ENCODE results near the gene NME7. TPM values are rescaled to one million over a fixed set of nuclear protein-coding genes. Genes with fewer than 3 reads are reported as not detected.

Gene NME7
- total and polyA plus RNA-seq, 4 donors = 6.2 to 43.7 (median 18.0) TPM

GRCh38 chr1:169309178-169310166, 58.1 kb downstream of the NME7 start:
- H3K27ac ChIP-seq (ENCODE audit: low read depth in 1 of 2, low read length in 1 of 2) = no peak overlapping the region
- H3K36me3 ChIP-seq (ENCODE audit: control insufficient read depth in 4 of 4, insufficient read depth in 4 of 4, low read length in 4 of 4) = peaks cover 0 to 9% (median under 1%) of the 10 kb centered on the region in 4 donors
- H3K27me3 ChIP-seq (ENCODE audit: control insufficient read depth in 3 of 3, insufficient read depth in 3 of 3, low read length in 2 of 3) = no peaks in the 10 kb centered on the region
- ATAC-seq (ENCODE audit: insufficient read depth, low FRiP score) (no peak), DNase-seq (no peak)
- no peaks in the 10 kb centered on the region for H3K4me1 ChIP-seq (ENCODE audit: control insufficient read depth in 5 of 5, insufficient read depth in 5 of 5, low read length in 5 of 5)
- WGBS, 2 donors = 36 to 66% methylated on average over 7 of the region's 7 CpGs
- no peak overlapping the region for H3K4me3 ChIP-seq
- no peak overlapping the region for H3K9ac ChIP-seq (ENCODE audit: insufficient read depth in 1 of 2, low read length in 2 of 2)
- H3K9me3 ChIP-seq (ENCODE audit: control insufficient read depth in 4 of 4, insufficient read depth in 3 of 4, low read length in 3 of 4) = peaks cover 0 to 5% (median 0%) of the 10 kb centered on the region in 4 donors
- TF ChIP-seq, protein P1, sequence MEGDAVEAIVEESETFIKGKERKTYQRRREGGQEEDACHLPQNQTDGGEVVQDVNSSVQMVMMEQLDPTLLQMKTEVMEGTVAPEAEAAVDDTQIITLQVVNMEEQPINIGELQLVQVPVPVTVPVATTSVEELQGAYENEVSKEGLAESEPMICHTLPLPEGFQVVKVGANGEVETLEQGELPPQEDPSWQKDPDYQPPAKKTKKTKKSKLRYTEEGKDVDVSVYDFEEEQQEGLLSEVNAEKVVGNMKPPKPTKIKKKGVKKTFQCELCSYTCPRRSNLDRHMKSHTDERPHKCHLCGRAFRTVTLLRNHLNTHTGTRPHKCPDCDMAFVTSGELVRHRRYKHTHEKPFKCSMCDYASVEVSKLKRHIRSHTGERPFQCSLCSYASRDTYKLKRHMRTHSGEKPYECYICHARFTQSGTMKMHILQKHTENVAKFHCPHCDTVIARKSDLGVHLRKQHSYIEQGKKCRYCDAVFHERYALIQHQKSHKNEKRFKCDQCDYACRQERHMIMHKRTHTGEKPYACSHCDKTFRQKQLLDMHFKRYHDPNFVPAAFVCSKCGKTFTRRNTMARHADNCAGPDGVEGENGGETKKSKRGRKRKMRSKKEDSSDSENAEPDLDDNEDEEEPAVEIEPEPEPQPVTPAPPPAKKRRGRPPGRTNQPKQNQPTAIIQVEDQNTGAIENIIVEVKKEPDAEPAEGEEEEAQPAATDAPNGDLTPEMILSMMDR (IDR thresholded peaks at IDR 0.05; ENCODE audit: control extremely low read depth, extremely low read depth) = no peak

DNA sequence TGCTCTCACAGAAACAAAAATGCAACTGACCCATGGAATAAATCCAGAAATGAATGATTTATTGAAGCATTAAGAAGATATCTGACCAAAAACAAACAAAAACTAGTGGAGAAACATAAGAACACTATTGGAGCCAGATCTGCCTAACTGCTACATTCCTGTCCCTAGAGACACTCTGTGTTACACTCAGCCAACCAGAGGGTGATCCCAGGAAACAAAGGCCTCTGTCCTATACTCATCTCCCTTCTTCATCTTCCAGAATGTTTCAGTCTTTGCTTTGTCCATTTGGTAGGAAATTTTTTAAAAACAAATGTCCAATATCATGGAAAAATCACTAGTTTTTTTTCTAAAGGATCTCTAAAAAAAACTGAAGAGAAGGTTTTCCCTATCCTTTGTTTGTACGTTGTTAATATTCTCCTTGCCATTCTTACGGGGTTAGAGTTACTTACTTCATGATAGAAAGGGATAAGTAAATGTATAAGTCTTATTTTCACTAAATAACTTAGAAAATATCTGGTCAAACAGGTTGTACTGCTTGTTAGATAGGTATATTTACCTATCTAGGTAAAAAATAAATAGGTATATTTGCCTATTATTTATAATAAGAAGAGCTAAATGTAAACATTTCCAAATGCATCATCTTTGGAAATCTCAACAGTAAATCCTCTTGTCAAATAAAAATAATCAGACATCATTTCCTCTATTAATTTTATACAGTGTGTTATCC, 59.1 kb downstream of the NME7 start:
- Histone ChIP-seq H3K9me3 (ENCODE audit: control insufficient read depth in 4 of 4, insufficient read depth in 3 of 4, low read length in 3 of 4) (peaks cover 0 to 5% (median 0%) of the 10 kb centered on the region in 4 donors), H3K36me3 (ENCODE audit: control insufficient read depth in 4 of 4, insufficient read depth in 4 of 4, low read length in 4 of 4) (peaks cover 0 to 9% (median under 1%) of the 10 kb centered on the region in 4 donors), H3K9ac (ENCODE audit: insufficient read depth in 1 of 2, low read length in 2 of 2) (no peak overlapping the region), H3K27me3 (ENCODE audit: control insufficient read depth in 3 of 3, insufficient read depth in 3 of 3, low read length in 2 of 3) (no peaks in the 10 kb centered on the region), H3K4me3 (no peak overlapping the region), H3K4me1 (ENCODE audit: control insufficient read depth in 5 of 5, insufficient read depth in 5 of 5, low read length in 5 of 5) (no peaks in the 10 kb centered on the region), H3K27ac (ENCODE audit: low read depth in 1 of 2, low read length in 1 of 2) (no peak overlapping the region)
- ATAC-seq (ENCODE audit: insufficient read depth, low FRiP score) (no peak), DNase-seq (no peak)
- WGBS, 2 donors = 88 to 92% methylated on average over 2 of the region's 2 CpGs
- TF ChIP-seq, protein P1 (IDR thresholded peaks at IDR 0.05; ENCODE audit: control extremely low read depth, extremely low read depth) = no peak

DNA sequence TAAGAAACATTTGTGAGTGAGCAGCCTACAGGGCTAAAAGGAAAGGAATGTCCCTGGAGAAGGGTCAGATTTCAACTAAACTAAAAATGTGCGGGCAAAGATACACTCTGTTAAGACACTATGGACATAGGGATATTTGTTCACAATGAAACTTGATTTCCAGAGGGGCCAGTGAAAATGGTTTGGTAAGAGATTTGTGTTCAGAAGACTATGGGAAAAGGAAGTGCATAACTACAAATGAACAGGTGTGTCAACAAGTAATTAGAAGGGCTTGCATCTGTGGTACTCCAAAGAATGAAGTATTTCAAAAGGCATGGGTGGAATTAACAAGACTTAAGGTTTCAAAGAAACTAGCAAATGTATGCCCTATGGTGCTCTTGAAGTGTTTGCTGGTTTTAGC, 60.4 kb downstream of the NME7 start:
- Histone ChIP-seq H3K4me1 (ENCODE audit: control insufficient read depth in 5 of 5, insufficient read depth in 5 of 5, low read length in 5 of 5) (no peaks in the 10 kb centered on the region), H3K27ac (ENCODE audit: low read depth in 1 of 2, low read length in 1 of 2) (no peak overlapping the region), H3K27me3 (ENCODE audit: control insufficient read depth in 3 of 3, insufficient read depth in 3 of 3, low read length in 2 of 3) (no peaks in the 10 kb centered on the region), H3K4me3 (no peak overlapping the region), H3K9me3 (ENCODE audit: control insufficient read depth in 4 of 4, insufficient read depth in 3 of 4, low read length in 3 of 4) (peaks cover 0 to 5% (median 0%) of the 10 kb centered on the region in 4 donors), H3K9ac (ENCODE audit: insufficient read depth in 1 of 2, low read length in 2 of 2) (no peak overlapping the region), H3K36me3 (ENCODE audit: control insufficient read depth in 4 of 4, insufficient read depth in 4 of 4, low read length in 4 of 4) (peaks cover 0 to 9% (median 3%) of the 10 kb centered on the region in 4 donors)
- 89 to 91% methylated on average over 1 of the region's 1 CpG for WGBS, 2 donors
- ATAC-seq (ENCODE audit: insufficient read depth, low FRiP score) = no peak
- DNase-seq = no peak
- TF ChIP-seq, protein P1 (IDR thresholded peaks at IDR 0.05; ENCODE audit: control extremely low read depth, extremely low read depth) = no peak

Measured in lung (tissue), 12 donors.